GM10248 (cell line): ENCODE data around the gene TRPV5.

Source experiments
- CTCF ChIA-PET: fragments of 300-600 bp; sonication (Branson Sonifier 250); formaldehyde crosslinking; extraction: SDS; loops from one replicate; lab custom pipeline; 2021; ENCODE audit warnings: antibody characterized with exemption; lab: Yijun Ruan, JAX
- POLR2A ChIA-PET: fragments of 350-650 bp; sonication (Branson Sonifier 250); formaldehyde crosslinking; extraction: SDS; loops from one replicate; lab custom pipeline; 2020; ENCODE audit warnings: antibody characterized with exemption; lab: Yijun Ruan, JAX
- DNase-seq: peaks from one replicate; pipeline ENCODE4 v3.0.0; 2012; ENCODE audit errors: extremely low spot score
- CTCF ChIP-seq: IDR thresholded peaks from 2 replicates; pipeline ENCODE4 v1.5.1; 2012; ENCODE audit warnings: mild to moderate bottlenecking, low read depth; ENCODE audit errors: extremely low read depth, missing control alignments, control extremely low read depth

The TRPV5 gene

DNA sequence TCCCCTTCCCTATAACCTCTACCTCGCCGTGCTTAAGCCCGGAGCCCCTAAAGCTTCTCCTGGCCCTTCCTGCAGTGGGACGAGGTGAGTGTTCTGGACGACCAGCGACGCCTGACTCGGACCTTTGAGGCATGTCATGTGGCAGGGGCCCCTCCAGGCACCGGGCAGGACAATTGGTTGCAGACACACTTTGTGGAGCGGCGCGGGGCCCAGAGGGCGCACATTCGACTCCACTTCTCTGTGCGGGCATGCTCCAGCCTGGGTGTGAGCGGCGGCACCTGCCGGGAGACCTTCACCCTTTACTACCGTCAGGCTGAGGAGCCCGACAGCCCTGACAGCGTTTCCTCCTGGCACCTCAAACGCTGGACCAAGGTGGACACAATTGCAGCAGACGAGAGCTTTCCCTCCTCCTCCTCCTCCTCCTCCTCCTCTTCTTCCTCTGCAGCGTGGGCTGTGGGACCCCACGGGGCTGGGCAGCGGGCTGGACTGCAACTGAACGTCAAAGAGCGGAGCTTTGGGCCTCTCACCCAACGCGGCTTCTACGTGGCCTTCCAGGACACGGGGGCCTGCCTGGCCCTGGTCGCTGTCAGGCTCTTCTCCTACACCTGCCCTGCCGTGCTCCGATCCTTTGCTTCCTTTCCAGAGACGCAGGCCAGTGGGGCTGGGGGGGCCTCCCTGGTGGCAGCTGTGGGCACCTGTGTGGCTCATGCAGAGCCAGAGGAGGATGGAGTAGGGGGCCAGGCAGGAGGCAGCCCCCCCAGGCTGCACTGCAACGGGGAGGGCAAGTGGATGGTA, 69.5 kb downstream of the TRPV5 start:
- POLR2A ChIA-PET = no interaction called here
- TF ChIP-seq CTCF = no peak
- CTCF ChIA-PET = interaction anchor here (0.9 to 5.7 kb wide), 7 partner anchors 9 to 232 kb away, joined by 3 to 28 read pairs (median 4); partner anchors contain the start of gene EPHB6
- no peak for DNase-seq

DNA sequence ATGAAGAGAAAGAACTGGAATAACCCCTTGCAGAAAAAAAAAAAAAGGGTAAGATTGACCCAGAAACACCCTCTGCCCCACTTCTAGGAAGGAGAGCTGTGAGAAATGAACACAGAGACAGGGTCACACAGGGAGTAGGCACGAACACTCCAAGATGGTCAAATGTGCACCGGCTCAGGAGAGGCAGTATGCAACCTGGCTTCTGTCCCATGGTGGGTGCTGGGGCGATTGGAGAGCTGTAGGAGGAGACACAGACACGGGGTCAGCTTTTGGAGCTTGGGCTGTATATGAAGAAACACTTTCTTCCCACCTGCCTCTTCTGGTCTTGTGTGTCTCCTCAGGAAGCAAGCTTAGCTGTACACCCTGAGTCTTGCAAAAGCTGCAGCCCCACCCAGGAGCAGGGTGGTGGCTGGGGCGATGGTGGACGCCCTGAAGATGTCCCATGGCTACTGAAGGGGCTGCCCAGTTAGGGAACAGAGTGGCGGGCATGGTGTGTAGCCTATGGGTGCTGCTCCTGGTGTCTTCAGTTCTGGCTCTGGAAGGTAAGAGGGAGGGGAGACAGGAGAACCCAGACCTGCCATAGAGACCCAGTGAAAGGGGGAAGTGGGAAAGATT, 70.7 kb downstream of the TRPV5 start:
- DNase-seq = no peak
- CTCF ChIA-PET = interaction anchor here (1.7 to 5.7 kb wide), 3 partner anchors 8 to 230 kb away, joined by 4 to 28 read pairs (median 9); partner anchors contain the start of gene EPHB6
- POLR2A ChIA-PET = no interaction called here
- TF ChIP-seq CTCF = no peak

DNA sequence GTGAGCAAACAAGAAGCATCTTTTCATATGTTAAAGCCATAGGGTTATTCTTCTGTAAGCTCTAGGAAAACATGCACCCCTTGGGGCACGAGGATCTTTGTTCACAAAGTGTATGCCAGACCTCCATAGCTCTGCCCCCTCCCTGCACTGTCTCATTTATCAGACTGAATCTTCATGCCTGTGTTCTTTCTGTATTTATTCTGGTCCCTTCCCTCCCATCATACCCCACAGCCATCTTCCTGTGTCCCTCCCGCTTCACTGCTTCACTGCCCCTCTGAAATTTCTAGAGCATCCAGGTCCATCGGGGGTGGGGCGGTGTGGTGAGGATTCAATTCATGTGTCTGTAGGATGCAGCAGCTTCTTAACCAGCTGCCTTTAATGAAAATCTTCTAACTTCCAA, 71.2 kb downstream of the TRPV5 start:
- ChIA-PET CTCF (interaction anchor here (0.8 to 5.7 kb wide), 4 partner anchors 7 to 230 kb away, joined by 3 to 28 read pairs (median 6); partner anchors contain the start of gene EPHB6), POLR2A (no interaction called here)
- TF ChIP-seq CTCF = no peak
- no peak for DNase-seq

GRCh38 chr7:142860968-142861367, 72.6 kb downstream of the TRPV5 start:
- ChIA-PET CTCF (interaction anchor here (0.9 to 2.1 kb wide), 4 partner anchors 12 to 142 kb away, joined by 3 to 8 read pairs (median 4); no protein-coding TSS in a partner anchor), POLR2A (no interaction called here)
- no peak for DNase-seq

DNA sequence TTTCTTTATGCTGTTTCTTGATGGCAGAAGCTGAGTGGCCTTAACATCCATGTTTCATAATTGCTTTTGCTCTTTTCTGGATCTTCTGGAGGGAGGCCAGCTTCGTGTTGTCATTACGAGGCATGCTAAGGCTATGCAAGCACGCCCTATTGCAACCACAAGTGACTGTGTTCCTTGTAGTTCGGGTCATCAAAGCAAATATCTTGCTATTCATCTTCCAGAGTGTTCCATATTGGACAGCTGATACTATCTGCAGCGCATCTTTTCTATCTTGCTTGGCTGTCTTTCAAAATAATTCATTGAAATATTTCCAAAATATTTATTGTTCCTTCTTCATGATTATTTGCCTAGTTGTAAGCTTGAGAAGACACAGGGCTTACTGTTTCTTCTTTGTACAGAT, 73.7 kb downstream of the TRPV5 start:
- ChIA-PET CTCF (interaction anchor here (0.9 to 2.1 kb wide), 4 partner anchors 13 to 324 kb away, joined by 3 to 8 read pairs (median 4); no protein-coding TSS in a partner anchor), POLR2A (no interaction called here)
- no peak for DNase-seq
- TF ChIP-seq CTCF = no peak

More at GRCh38 chr7:142860968-142861367, 72.6 kb downstream of the TRPV5 start:
- TF ChIP-seq CTCF = no peak

DNA sequence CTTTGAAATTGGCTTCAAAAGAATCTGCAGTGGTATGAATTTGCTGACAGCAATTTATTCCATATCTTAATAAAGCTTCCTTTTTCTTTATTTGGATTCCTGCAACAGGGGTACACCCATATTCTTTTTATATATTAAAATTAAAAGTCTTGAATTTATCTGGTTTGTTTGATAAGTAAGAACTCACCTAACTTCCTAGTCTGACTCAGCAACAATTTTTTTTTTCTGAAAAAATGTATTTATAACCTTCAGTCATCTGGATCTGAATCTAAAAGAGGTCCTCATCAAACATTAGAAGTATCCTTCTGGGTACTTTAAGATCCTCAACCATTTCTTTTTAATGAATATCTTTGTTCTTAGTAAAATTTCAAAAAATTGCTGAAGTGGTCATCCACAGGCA, 74.1 kb downstream of the TRPV5 start:
- CTCF ChIA-PET = interaction anchor here (1.3 to 2.1 kb wide), 3 partner anchors 14 to 323 kb away, joined by 3 to 8 read pairs (median 4); no protein-coding TSS in a partner anchor
- DNase-seq = no peak
- POLR2A ChIA-PET = no interaction called here
- TF ChIP-seq CTCF = no peak
